Myocyte (in vitro differentiated cells): ENCODE results near the gene AMY1C. TPM values are rescaled to one million over a fixed set of nuclear protein-coding genes. Genes with fewer than 3 reads are reported as not detected.
"Not testable (repeated sequence)": the region's sequence is repeated elsewhere in the genome, so short reads cannot be mapped to it uniquely, and the experiment has no call there.

Source experiments
- DNase-seq: peaks from one replicate; pipeline ENCODE4 v3.0.0-alpha.2; 2012; ENCODE audit warnings: low read depth
- polyA plus RNA-seq: library from polyadenylated mRNA; unstranded; fragments of >200 nt; gene quantifications from one replicate; pipeline ENCODE4 v1.2.1, GENCODE V29; 2012; ENCODE audit warnings: missing spikeins
- total RNA-seq: library from RNA; depleted of rRNA; stranded (reverse); fragments of >200 nt; gene quantifications from 2 replicates; pipeline ENCODE4 v1.2.3, GENCODE V29; 2014

AMY1C gene
- not detected in 2 replicates for total RNA-seq
- polyA plus RNA-seq = not detected

DNA sequence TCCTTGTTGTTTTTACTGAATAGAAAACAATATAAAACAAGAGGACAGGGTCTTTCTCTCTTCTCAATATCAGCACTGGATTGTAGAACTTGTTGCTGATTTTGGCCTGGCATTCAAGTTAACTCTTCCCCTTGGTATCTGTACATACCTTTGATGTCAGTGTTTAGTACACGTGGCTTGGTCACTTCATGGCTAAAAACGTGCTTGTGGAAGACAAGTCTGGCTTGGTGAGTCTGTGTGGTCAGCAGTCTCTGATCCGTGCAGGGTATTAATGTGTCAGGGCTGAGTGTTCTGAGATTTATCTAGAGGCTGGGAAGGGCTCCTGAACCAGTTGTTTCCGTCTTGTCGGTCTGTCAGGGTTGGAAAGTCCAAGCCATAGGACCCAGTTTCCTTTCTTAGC, at the start of gene AMY1C:
Gene AMY1C (plus strand): TSS at position 301 of the 400 bp plus-strand sequence. CDS start 572 bp downstream, outside the sequence.
- not testable (repeated sequence) for DNase-seq

DNA sequence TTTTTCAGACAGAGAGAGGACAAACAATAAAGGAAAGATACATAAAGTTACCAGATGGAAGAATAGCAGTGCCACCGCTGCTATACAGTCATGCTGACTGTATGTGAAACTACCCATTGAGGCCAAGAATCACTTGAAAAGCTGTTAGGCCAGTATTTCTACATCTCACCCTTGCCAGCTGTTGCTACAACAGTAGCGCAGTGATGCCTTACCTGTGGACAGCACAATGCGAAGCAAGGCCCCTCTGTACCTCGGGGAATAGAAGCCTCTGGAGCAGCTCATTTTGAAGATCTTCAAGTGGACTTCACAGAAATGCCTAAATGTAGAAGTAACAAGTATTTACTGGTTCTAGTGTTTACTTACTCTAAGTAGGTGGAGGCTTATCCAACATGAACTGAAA, 49.0 kb upstream of the AMY1C start:
- not testable (repeated sequence) for DNase-seq

DNA sequence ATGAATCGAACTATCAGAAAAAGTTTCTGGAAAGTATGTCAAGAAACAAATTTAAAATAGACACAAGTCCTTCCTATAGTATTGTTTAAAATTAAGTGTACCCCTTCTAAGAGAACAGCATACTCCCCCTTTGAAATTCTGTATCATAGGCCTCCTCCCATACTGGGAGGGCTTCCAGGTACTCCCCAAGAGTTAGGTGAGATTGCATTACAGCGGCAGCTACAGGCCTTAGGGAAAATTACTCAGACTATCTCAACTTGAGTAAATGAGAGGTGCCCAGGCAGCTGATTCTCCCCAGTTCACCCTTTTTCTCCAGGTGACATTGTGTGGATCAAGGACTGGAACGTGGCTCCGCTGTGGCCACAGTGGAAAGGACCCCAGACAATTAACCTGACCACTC, 48.4 kb upstream of the AMY1C start:
- DNase-seq = not testable (repeated sequence)

DNA sequence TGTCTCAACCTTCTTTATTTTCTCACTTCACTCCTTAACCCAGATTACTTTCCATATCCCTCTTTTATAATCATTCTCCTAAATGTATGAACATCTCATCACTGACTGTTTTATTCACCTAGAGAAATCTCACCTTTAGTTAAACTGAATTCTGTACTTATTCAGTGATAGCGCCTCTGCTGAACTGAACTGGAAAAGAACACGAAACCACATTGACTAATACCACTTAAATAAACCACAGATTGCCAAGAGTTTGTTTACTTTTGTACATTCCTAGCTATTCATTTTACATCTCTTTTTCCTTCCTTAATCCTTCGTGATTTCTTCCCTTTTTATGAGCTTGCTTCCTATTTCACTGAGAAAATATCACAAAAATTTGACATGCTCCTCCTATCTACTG, 42.0 kb upstream of the AMY1C start:
- DNase-seq = not testable (repeated sequence)

DNA sequence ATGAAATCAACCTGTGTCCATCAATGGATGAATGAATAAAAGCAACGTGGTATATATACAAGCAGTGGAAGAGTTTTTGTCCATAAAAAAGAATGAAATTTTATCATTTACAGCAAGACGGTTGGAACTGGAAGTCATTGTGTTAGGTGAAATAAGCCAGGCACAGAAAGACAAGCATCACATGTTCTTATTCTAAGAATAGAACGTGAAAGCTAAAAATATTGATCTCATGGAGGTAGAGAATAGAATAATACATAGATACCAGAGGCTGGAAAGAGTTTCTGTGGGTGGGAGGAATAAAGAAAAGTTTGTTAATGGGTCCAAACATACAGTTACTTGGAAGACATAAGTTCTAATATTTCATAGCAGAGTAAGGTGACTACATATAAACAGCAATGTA, 39.3 kb upstream of the AMY1C start:
- not testable (repeated sequence) for DNase-seq

DNA sequence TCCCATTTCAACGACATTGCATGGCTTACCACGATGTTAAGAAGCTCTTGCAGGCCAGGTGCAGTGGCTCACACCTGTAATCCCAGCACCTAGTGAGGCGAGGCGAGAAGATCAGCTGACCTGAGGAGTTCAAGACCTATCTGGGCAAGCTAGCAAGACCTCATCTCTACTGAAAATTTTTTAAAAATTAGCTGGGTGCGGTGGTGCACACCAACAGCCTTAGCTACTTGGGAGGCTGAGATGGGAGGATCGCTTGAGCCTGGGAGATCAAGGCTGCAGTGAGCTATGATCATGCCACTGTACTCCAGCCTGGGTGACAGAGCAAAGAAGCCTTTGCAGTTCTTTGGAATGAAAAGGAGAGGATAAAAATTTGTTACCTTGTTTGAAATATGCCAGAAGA, 32.3 kb upstream of the AMY1C start:
- DNase-seq = not testable (repeated sequence)

DNA sequence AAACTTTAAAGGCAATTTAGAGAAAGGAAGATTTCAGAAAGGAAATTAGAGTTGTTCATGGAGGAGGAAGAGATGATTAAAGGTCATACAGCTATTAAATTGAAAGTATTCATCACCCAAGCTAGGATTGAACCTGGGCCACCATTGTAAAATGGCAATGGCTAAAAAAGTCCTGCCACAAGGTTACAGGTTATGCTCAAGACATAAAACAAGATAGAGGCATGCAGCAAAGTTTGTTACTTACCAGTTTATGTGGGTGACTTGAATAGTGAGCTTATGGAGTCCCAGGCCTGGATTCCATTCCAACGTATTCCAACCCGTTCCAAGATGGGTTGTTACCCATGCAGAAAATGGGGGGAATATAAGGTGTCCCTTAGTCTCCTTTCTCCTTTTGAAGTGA, 28.2 kb upstream of the AMY1C start:
- DNase-seq = not testable (repeated sequence)

DNA sequence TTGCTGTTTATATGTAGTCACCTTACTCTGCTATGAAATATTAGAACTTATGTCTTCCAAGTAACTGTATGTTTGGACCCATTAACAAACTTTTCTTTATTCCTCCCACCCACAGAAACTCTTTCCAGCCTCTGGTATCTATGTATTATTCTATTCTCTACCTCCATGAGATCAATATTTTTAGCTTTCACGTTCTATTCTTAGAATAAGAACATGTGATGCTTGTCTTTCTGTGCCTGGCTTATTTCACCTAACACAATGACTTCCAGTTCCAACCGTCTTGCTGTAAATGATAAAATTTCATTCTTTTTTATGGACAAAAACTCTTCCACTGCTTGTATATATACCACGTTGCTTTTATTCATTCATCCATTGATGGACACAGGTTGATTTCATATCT, 14.4 kb upstream of the AMY1C start:
- not testable (repeated sequence) for DNase-seq

DNA sequence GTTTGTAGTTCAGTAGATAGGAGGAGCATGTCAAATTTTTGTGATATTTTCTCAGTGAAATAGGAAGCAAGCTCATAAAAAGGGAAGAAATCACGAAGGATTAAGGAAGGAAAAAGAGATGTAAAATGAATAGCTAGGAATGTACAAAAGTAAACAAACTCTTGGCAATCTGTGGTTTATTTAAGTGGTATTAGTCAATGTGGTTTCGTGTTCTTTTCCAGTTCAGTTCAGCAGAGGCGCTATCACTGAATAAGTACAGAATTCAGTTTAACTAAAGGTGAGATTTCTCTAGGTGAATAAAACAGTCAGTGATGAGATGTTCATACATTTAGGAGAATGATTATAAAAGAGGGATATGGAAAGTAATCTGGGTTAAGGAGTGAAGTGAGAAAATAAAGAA, 11.7 kb upstream of the AMY1C start:
- not testable (repeated sequence) for DNase-seq

DNA sequence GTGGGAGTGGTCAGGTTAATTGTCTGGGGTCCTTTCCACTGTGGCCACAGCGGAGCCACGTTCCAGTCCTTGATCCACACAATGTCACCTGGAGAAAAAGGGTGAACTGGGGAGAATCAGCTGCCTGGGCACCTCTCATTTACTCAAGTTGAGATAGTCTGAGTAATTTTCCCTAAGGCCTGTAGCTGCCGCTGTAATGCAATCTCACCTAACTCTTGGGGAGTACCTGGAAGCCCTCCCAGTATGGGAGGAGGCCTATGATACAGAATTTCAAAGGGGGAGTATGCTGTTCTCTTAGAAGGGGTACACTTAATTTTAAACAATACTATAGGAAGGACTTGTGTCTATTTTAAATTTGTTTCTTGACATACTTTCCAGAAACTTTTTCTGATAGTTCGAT, 5.2 kb upstream of the AMY1C start:
- DNase-seq = not testable (repeated sequence)

DNA sequence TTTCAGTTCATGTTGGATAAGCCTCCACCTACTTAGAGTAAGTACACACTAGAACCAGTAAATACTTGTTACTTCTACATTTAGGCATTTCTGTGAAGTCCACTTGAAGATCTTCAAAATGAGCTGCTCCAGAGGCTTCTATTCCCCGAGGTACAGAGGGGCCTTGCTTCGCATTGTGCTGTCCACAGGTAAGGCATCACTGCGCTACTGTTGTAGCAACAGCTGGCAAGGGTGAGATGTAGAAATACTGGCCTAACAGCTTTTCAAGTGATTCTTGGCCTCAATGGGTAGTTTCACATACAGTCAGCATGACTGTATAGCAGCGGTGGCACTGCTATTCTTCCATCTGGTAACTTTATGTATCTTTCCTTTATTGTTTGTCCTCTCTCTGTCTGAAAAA, 4.7 kb upstream of the AMY1C start:
- not testable (repeated sequence) for DNase-seq

DNA sequence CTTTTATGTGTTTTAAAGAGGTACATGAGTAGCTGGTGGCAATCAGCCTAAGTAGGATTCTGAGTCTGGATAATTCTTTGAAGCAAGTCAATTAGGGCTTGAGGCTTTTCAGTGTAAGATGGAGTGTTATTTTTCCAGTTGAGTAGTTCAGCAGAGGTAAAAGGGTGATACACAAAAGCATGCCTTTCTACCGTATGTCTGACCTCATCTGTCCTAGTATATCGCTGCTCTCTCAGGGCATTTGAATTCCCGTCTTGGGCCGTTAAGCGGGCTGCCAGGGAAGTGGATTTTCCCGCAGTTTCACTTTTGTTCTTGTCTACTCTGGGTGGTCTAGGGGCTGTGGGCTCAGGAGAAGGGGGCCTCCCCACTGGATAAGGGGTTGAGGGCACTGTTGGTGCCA, 1.4 kb upstream of the AMY1C start:
- not testable (repeated sequence) for DNase-seq

DNA sequence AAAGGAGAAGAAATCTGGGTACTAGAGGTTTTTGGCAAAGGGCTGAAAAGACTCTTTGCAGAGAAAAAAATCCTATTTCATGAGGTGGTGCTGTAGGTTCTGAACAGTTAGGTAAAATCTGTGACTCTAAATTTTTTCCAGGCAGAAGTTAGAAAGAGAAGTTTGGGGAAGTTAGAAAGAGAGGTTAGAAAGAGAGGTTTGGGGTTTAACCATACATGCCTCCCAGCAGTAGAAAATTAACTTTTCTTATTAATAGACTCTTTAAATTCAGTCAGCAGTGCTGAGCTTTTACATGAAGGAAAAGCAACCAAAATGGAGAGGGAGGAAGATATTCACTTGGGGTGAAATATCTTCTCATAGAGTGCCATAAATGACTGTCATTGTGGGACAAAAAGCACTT, 12.2 kb downstream of the AMY1C start:
- no peak for DNase-seq

DNA sequence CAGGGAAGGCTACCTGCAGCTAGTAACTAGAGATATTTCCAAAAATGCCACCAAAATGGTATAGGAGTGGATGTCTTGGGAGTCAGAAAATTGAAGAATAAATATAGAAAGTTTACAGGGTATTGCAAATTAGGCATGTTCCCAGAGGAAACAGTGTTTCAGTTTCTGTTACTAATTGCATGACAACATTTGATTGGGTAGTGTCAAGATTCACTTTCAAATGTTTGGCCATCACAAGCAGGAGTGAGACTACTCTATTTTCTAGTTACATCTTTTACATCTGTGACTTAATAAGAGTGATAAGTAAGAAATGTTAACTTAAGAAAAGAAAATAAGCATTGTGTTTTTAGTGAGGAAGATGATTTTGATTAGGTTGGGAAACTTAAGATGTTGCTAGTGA, 30.2 kb downstream of the AMY1C start:
- no peak for DNase-seq

DNA sequence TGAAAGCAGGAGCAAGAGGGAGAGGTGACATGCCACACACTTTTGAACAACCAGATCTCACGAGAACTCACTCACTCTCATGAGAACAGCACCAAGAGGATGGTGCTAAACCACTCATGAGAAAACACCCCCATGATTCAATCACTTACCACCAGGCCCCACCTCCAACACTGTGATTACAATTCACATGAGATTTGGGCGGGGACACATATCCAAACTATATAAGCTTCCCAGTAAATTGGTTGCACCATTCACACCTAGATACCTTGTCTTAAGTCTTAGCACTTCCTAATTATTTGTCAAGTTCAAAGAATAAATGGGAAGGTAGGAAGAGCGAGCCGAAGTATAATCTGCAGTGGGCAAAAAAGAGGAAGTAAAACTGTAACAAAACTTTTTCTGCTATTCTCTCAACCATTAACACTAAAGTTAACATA, 34.3 kb downstream of the AMY1C start:
- no peak for DNase-seq

DNA sequence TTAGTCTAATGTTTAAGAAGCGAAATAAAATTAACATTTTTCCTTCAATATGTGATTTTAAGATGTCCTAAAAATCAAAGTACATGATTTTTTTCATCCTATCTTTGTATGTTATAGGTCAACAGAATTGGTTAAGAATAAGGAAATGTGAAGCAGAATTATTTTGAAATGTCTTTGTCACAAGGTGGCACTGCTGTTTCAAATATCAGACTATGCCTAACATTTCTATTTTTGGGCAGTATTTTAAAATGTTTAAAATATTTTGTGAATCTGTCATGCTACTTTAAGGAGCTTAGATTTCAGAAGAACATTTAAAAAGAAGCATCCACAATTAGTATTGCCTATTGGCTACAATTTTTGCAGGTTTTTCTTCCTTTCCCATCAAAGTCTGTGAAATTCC, 38.7 kb downstream of the AMY1C start:
- DNase-seq = peak; percentile 5

DNA sequence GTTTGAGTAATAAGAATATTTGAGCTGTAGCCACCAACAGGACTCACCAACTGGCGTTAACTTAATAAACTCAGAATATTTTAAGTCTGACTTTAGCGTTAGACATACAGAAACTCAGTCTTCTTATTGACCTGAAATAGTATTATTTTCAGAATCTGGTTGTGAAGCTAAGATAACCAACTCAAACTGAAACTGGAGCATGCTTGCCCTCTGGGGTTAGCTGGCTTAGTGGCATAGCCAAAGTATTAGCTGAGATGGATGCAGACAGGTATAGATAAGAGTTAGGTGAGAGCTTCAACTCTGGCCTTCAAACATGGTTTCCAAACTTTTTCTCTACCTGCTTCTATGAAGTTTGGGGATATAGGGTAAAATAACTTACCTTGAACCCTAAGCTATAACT, 40.5 kb downstream of the AMY1C start:
- DNase-seq = no peak

Other genes starting within 250 kb of the AMY1C start
- gene RNPC3, start 224.2 kb upstream of the AMY1C start, total RNA-seq = 11.0 and 14.4 TPM in 2 replicates
- gene AMY2B, start 178.3 kb upstream of the AMY1C start, total RNA-seq = 10.6 and 13.8 TPM in 2 replicates
- gene AMY2A, start 132.5 kb upstream of the AMY1C start, total RNA-seq = not detected in 2 replicates
- gene AMY1A, start 94.1 kb upstream of the AMY1C start, total RNA-seq = not detected in 2 replicates
- gene AMY1B, start 53.7 kb upstream of the AMY1C start, total RNA-seq = not detected in 2 replicates